H9 (cell line): ENCODE results near the gene DFFB. TPM values are rescaled to one million over a fixed set of nuclear protein-coding genes. Genes with fewer than 3 reads are reported as not detected.

Source experiments
- DNase-seq: peaks from one replicate; pipeline ENCODE4 v3.0.0-alpha.2; 2017
- H2AFZ ChIP-seq: one replicate; pipeline ENCODE4 v1.6.1; 2013; ENCODE audit warnings: mild to moderate bottlenecking, low read length, control low read depth, moderate library complexity
- H2AK5ac ChIP-seq: 2 replicates; pipeline ENCODE4 v1.6.1; 2013; ENCODE audit warnings: low read length, control low read depth, mixed read lengths; ENCODE audit not compliant: insufficient read length
- H2BK120ac ChIP-seq: one replicate; pipeline ENCODE4 v1.6.1; 2013; ENCODE audit warnings: low read depth, mild to moderate bottlenecking, low read length, control low read depth, inconsistent platforms; ENCODE audit not compliant: poor library complexity, severe bottlenecking
- H2BK12ac ChIP-seq: 2 replicates; pipeline ENCODE4 v1.6.1; 2013; ENCODE audit warnings: low read length, control low read depth, mixed read lengths, low read depth; ENCODE audit not compliant: insufficient read length
- H2BK15ac ChIP-seq: 2 replicates; pipeline ENCODE4 v1.6.1; 2013; ENCODE audit warnings: low read depth, low read length, control low read depth
- H2BK20ac ChIP-seq: one replicate; pipeline ENCODE4 v1.6.1; 2013; ENCODE audit warnings: low read depth, mild to moderate bottlenecking, low read length, control low read depth, inconsistent platforms; ENCODE audit not compliant: poor library complexity, severe bottlenecking
- H2BK5ac ChIP-seq: 2 replicates; pipeline ENCODE4 v1.6.1; 2013; ENCODE audit warnings: low read length, control low read depth, mixed read lengths; ENCODE audit not compliant: insufficient read length
- H3K14ac ChIP-seq: 2 replicates; pipeline ENCODE4 v1.6.1; 2013; ENCODE audit warnings: low read length, control low read depth; ENCODE audit not compliant: insufficient read depth
- H3K18ac ChIP-seq: 2 replicates; pipeline ENCODE4 v1.6.1; 2013; ENCODE audit warnings: low read depth, mild to moderate bottlenecking, mixed read lengths, low read length, control low read depth; ENCODE audit not compliant: insufficient read length
- H3K23ac ChIP-seq: 2 replicates; pipeline ENCODE4 v1.6.1; 2013; ENCODE audit warnings: low read length, control low read depth, mixed read lengths, low read depth; ENCODE audit not compliant: insufficient read length
- H3K23me2 ChIP-seq: 2 replicates; pipeline ENCODE4 v1.6.1; 2013; ENCODE audit warnings: low read depth, mild to moderate bottlenecking, mixed read lengths, low read length, control low read depth; ENCODE audit not compliant: insufficient read length, poor library complexity, severe bottlenecking
- H3K27ac ChIP-seq: 2 replicates; pipeline ENCODE4 v1.5.1; 2013; ENCODE audit warnings: low read length, control low read depth, mixed read lengths, low read depth; ENCODE audit not compliant: insufficient read length
- H3K27me3 ChIP-seq: 2 replicates; pipeline ENCODE4 v1.6.1; 2013; ENCODE audit warnings: low read length, control low read depth, inconsistent platforms; ENCODE audit not compliant: insufficient read depth
- H3K4ac ChIP-seq: 2 replicates; pipeline ENCODE4 v1.6.1; 2013; ENCODE audit warnings: low read depth, mild to moderate bottlenecking, control low read depth, inconsistent platforms, low read length, moderate library complexity
- H3K4me1 ChIP-seq: 2 replicates; pipeline ENCODE4 v1.6.1; 2013; ENCODE audit warnings: low read length, control low read depth, inconsistent platforms; ENCODE audit not compliant: insufficient read depth
- H3K4me2 ChIP-seq: 2 replicates; pipeline ENCODE4 v1.6.1; 2013; ENCODE audit warnings: low read length, control low read depth, mixed read lengths; ENCODE audit not compliant: insufficient read length, insufficient read depth
- H3K56ac ChIP-seq: 2 replicates; pipeline ENCODE4 v1.6.1; 2013; ENCODE audit warnings: low read depth, mild to moderate bottlenecking, mixed read lengths, low read length, control low read depth; ENCODE audit not compliant: insufficient read length
- H3K79me1 ChIP-seq: 2 replicates; pipeline ENCODE4 v1.6.1; 2013; ENCODE audit warnings: low read depth, mild to moderate bottlenecking, moderate library complexity, low read length, control low read depth, inconsistent platforms; ENCODE audit not compliant: insufficient read depth, poor library complexity, severe bottlenecking
- H3K79me2 ChIP-seq: 2 replicates; pipeline ENCODE4 v1.6.1; 2013; ENCODE audit warnings: low read length, control low read depth, inconsistent platforms; ENCODE audit not compliant: insufficient read depth
- H3K9ac ChIP-seq: 2 replicates; pipeline ENCODE4 v1.6.1; 2013; ENCODE audit warnings: low read length, control low read depth, mixed read lengths; ENCODE audit not compliant: insufficient read length; ENCODE audit errors: extremely low read depth
- H3K9me3 ChIP-seq: one replicate; pipeline ENCODE4 v1.6.1; 2013; ENCODE audit warnings: low read depth, low read length, inconsistent platforms; ENCODE audit not compliant: control insufficient read depth
- H3T11ph ChIP-seq: one replicate; pipeline ENCODE4 v1.6.1; 2013; ENCODE audit warnings: mild to moderate bottlenecking, low read length, control low read depth, inconsistent platforms
- H4K20me1 ChIP-seq: one replicate; pipeline ENCODE4 v1.6.1; 2013; ENCODE audit not compliant: control insufficient read depth, insufficient read length, insufficient read depth
- H4K5ac ChIP-seq: 2 replicates; pipeline ENCODE4 v1.6.1; 2013; ENCODE audit warnings: low read depth, mild to moderate bottlenecking, mixed read lengths, low read length, control low read depth; ENCODE audit not compliant: insufficient read length
- H4K8ac ChIP-seq: replicated peaks from 2 replicates; pipeline ENCODE4 v1.6.1; 2013; ENCODE audit warnings: low read length, control low read depth, mixed read lengths, low read depth; ENCODE audit not compliant: insufficient read length
- H4K91ac ChIP-seq: 2 replicates; pipeline ENCODE4 v1.6.1; 2013; ENCODE audit warnings: low read depth, mild to moderate bottlenecking, moderate library complexity, mixed read lengths, low read length, control low read depth; ENCODE audit not compliant: insufficient read length
- H3K27ac Mint-ChIP-seq, 3 experiments: 2 replicates in 2 of 3; 3 replicates in 1 of 3; pipeline ENCODE4 v1.8.0; 2020 to 2021; ENCODE audit warnings: mixed read lengths in 3 of 3, mild to moderate bottlenecking in 1 of 3, moderate library complexity in 1 of 3
- H3K27me3 Mint-ChIP-seq: 2 replicates; pipeline ENCODE4 v1.8.0; 2021; ENCODE audit warnings: low read depth, mild to moderate bottlenecking, moderate library complexity, mixed read lengths
- H3K36me3 Mint-ChIP-seq, 3 experiments: 2 replicates in 2 of 3; 3 replicates in 1 of 3; pipeline ENCODE4 v1.8.0; 2020 to 2021; ENCODE audit warnings: low read depth in 3 of 3, mixed read lengths in 3 of 3; ENCODE audit not compliant: insufficient read depth in 1 of 3
- H3K4me1 Mint-ChIP-seq, 2 experiments: 2 replicates each; pipeline ENCODE4 v1.8.0; 2020; ENCODE audit warnings: mixed read lengths in 2 of 2
- H3K4me3 Mint-ChIP-seq, 2 experiments: 2 replicates in 1 of 2; 3 replicates in 1 of 2; pipeline ENCODE4 v1.8.0; 2020 to 2021; ENCODE audit warnings: mild to moderate bottlenecking in 2 of 2, mixed read lengths in 2 of 2, moderate library complexity in 1 of 2
- H3K9me3 Mint-ChIP-seq, 2 experiments: 2 replicates in 1 of 2; 3 replicates in 1 of 2; pipeline ENCODE4 v1.8.0; 2020; ENCODE audit warnings: mild to moderate bottlenecking in 2 of 2, mixed read lengths in 2 of 2, moderate library complexity in 1 of 2
- CTCF ChIP-seq: fragments of 200-600 bp; sonication (generic); conservative IDR thresholded peaks from 3 replicates; pipeline ENCODE4 v1.8.0; 2021; ENCODE audit warnings: antibody characterized with exemption, mild to moderate bottlenecking
- total RNA-seq: library from RNA; stranded (reverse); gene quantifications from 2 replicates; pipeline ENCODE4 v1.2.1, GENCODE V29; 2021

Gene DFFB
- total RNA-seq, 1 experiment from 2014 or later, result 9.7 TPM

- Histone ChIP-seq H3K27ac (no peak overlapping the region), H3K23ac (no peak overlapping the region), H4K91ac (no peak overlapping the region), H2BK20ac (no peak overlapping the region), H3K27me3 (no peaks in the 10 kb centered on the region), H3K9me3 (no peaks in the 10 kb centered on the region), H2AK5ac (no peak overlapping the region), H3K14ac (no peak overlapping the region), H2BK15ac (no peak overlapping the region), H3K4ac (no peak overlapping the region), H3K79me2 (peaks cover 34% of the 10 kb centered on the region; the same call in 1 of the 2 replicates), H2AFZ (no peak overlapping the region), H4K8ac (no peak overlapping the region), H4K5ac (no peak overlapping the region), H3K4me1 (no peaks in the 10 kb centered on the region), H3K4me2 (no peak overlapping the region), H2BK120ac (no peak overlapping the region), H3K23me2 (peaks cover 7% of the 10 kb centered on the region), H3K56ac (no peak overlapping the region), H3K79me1 (peaks cover 11% of the 10 kb centered on the region), H3K18ac (no peak overlapping the region), H2BK12ac (no peak overlapping the region), H2BK5ac (no peak overlapping the region), H4K20me1 (no peaks in the 10 kb centered on the region), H3K9ac (no peak overlapping the region), H3T11ph (no peak overlapping the region)
- no peak for TF ChIP-seq CTCF
- Mint-ChIP-seq H3K4me1 (peaks cover 12 to 21% of the 10 kb centered on the region in 2 experiments), H3K27me3 (no peaks in the 10 kb centered on the region), H3K27ac (no peak overlapping the region), H3K4me3 (peak overlapping the region; percentile 52 to 84), H3K36me3 (peaks cover 10 to 31% (median 12%) of the 10 kb centered on the region in 3 experiments), H3K9me3 (peaks cover 14 to 15% of the 10 kb centered on the region in 2 experiments)
- DNase-seq, result no peak
Observed at GRCh38 chr1:3898475-3898735, 41.1 kb downstream of the DFFB start.
